ENCODE results near the gene NAGK.

NAGK gene

DNA sequence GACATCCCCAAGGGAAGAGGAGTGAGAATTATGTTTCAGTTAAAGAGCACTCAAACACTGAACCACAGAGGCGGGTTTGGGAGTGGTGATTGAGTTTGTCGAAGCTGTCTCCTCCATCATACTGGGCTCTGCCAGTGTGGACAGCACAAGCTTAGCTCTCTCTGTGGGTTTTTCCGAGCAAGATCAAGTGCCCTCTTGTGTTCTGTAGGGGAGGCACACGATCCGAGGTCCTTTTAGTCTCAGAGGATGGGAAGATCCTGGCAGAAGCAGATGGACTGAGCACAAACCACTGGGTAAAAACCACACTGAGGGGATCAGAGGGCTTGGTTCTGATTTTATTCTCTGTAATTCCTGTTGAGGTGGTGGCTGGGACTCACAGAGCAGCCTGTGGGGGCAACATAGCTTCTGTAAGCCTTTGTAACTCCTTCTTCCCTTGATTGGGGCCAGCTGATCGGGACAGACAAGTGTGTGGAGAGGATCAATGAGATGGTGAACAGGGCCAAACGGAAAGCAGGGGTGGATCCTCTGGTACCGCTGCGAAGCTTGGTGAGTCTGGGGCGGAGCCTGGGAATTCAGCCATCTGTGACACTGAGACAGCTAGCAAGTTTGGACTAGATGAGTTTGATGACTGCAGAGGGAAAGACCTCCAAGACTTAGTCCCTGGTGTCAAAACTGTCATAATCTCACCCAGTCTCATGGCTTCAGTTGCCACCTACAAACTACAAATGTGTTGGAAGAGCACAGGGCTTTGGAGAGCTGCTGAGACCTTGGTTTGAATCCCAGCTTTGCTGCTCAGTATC is 2.0 kb downstream of the NAGK start:
- TF ChIP-seq, protein P1, sequence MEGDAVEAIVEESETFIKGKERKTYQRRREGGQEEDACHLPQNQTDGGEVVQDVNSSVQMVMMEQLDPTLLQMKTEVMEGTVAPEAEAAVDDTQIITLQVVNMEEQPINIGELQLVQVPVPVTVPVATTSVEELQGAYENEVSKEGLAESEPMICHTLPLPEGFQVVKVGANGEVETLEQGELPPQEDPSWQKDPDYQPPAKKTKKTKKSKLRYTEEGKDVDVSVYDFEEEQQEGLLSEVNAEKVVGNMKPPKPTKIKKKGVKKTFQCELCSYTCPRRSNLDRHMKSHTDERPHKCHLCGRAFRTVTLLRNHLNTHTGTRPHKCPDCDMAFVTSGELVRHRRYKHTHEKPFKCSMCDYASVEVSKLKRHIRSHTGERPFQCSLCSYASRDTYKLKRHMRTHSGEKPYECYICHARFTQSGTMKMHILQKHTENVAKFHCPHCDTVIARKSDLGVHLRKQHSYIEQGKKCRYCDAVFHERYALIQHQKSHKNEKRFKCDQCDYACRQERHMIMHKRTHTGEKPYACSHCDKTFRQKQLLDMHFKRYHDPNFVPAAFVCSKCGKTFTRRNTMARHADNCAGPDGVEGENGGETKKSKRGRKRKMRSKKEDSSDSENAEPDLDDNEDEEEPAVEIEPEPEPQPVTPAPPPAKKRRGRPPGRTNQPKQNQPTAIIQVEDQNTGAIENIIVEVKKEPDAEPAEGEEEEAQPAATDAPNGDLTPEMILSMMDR (IDR thresholded peaks at IDR 0.05; ENCODE audit: insufficient read depth, low read length, missing control alignments) = peak; percentile 33
- CTCF ChIA-PET = interaction anchor here (0.9 to 3.6 kb wide), 9 partner anchors 9 to 200 kb away, joined by 3 to 15 read pairs (median 5); no protein-coding TSS in a partner anchor
- DNase-seq (ENCODE audit: low read depth, low spot score) = no peak
- POLR2A ChIA-PET = interaction anchor here (0.6 to 3.4 kb wide), 3 partner anchors 60 to 267 kb away, joined by 3 to 28 read pairs (median 3); partner anchors contain the start of genes MCEE and MPHOSPH10
- peak overlapping the region; percentile 99 for H3K4me3 ChIP-seq (ENCODE audit: low read depth, low read length)

DNA sequence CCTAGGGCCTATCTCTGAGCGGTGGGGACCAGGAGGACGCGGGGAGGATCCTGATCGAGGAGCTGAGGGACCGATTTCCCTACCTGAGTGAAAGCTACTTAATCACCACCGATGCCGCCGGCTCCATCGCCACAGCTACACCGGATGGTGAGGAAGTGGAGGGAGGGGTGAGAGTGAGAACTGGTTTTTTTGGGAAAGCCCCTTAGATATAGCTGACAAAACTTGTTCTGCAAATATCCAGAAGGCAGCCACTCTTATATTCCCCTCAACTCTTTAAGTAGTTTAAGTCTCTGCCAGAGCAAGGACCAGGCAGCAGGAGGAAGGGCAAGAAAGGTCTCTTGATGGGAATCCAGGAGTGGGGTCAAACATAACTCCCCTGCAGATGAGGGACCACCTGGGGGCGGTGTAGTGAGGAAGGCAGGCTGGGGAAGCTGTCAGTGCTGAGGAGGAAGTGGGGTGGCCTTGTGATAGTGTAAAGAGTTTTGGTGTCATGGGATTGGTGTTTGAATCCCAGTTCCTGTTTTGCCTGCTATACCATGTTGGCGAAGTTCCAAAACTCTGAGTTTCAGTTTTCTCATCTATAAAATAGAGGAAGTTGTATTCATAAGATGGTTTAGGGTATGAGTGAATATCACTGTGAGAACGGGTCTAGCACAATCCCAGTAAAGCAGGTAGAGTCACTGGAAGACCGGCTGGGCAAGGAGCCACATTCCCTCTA is 3.4 kb downstream of the NAGK start:
- CTCF ChIA-PET = interaction anchor here (0.9 to 3.6 kb wide), 7 partner anchors 11 to 201 kb away, joined by 3 to 15 read pairs (median 4); no protein-coding TSS in a partner anchor
- no peak for DNase-seq (ENCODE audit: low read depth, low spot score)
- POLR2A ChIA-PET = no interaction called here
- TF ChIP-seq, protein P1 (IDR thresholded peaks at IDR 0.05; ENCODE audit: insufficient read depth, low read length, missing control alignments) = no peak
- no peak overlapping the region for H3K4me3 ChIP-seq (ENCODE audit: low read depth, low read length)

DNA sequence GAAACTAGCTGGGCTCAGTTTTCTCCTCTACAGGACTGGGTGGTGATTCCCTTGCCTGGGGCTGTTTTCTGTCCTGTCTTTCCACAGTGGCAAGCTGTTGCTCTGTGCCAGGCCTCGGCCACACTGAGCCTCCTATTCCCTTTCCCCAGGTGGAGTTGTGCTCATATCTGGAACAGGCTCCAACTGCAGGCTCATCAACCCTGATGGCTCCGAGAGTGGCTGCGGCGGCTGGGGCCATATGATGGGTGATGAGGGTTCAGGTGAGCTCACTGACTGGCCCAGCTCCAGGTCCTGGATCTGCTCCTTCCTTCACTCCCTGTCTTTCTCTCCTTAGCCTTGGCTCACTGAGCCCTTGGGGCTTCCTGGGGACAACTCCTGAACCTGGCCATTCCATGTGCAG is 4.0 kb downstream of the NAGK start:
- CTCF ChIA-PET = no interaction called here
- H3K4me3 ChIP-seq (ENCODE audit: low read depth, low read length) = no peak overlapping the region
- TF ChIP-seq, protein P1 (IDR thresholded peaks at IDR 0.05; ENCODE audit: insufficient read depth, low read length, missing control alignments) = no peak
- POLR2A ChIA-PET = no interaction called here
- no peak for DNase-seq (ENCODE audit: low read depth, low spot score)

DNA sequence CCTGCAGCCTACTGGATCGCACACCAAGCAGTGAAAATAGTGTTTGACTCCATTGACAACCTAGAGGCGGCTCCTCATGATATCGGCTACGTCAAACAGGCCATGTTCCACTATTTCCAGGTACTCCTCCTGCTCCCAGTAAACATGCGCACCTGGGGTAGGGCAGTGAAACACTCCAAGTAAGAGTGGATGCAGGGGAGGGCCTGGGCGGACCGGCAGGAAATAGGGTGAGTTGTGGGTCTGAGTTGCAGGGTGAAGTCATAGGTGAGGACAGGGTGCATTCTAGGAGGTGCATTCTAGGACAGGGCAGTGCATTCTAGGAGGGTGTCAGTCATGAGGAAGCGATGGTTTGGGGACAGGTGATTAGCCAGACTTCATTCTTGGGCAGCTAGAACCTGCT is 5.0 kb downstream of the NAGK start:
- ChIA-PET CTCF (interaction anchor here (1.5 kb wide), 1 partner anchor 72 kb away, joined by 5 read pairs; no protein-coding TSS in a partner anchor), POLR2A (no interaction called here)
- no peak for DNase-seq (ENCODE audit: low read depth, low spot score)
- TF ChIP-seq, protein P1 (IDR thresholded peaks at IDR 0.05; ENCODE audit: insufficient read depth, low read length, missing control alignments) = no peak
- H3K4me3 ChIP-seq (ENCODE audit: low read depth, low read length) = no peak overlapping the region

DNA sequence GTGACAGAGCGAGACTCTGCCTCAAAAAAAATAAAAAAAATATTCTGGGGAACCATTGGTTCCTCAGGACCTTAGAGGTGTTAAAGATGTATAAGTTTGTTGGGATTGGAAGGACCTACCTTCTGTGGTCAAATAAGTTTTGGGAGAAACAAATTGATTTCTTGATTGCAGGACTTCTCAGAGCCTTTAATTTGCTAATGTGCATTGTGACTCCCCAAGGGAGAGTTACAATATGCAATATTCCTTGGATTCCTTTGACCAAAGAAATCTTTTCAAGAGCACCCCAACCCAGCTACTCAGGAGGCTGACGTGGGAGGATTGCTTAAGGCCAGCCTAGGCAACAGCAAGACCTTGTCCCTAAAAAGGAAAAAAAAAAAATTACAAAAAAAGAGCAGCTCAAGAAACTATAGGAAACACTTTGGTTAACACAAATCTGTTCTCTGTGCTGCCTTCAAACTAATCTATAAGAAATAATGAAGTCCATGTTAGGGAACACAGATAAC is 6.5 kb downstream of the NAGK start:
- TF ChIP-seq, protein P1 (IDR thresholded peaks at IDR 0.05; ENCODE audit: insufficient read depth, low read length, missing control alignments) = no peak
- CTCF ChIA-PET = interaction anchor here (1.5 kb wide), 1 partner anchor 73 kb away, joined by 5 read pairs; no protein-coding TSS in a partner anchor
- DNase-seq (ENCODE audit: low read depth, low spot score) = no peak
- POLR2A ChIA-PET = no interaction called here
- no peak overlapping the region for H3K4me3 ChIP-seq (ENCODE audit: low read depth, low read length)

DNA sequence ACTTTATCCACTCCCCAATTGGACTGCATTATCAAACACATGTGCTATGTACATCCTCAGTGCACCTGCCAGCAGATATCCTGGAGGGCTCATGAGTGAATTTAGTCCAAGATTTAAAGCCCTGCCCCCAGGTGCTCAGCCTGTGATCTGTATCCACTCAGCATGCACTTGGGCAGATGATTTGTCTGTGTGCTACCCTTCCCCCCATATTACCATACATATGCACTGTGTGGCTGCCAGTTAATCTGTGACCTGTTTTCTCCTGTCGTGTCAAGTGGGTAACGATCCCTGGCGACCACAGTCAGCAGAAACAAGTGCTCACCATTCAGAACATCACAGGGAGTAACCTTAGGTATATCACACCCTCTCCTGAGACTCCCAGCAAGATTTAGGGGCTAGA is 10.2 kb downstream of the NAGK start:
- ChIA-PET POLR2A (no interaction called here), CTCF (interaction anchor here (1.4 kb wide), 1 partner anchor 8 kb away, joined by 4 read pairs; no protein-coding TSS in a partner anchor)
- no peak for DNase-seq (ENCODE audit: low read depth, low spot score)
- TF ChIP-seq, protein P1 (IDR thresholded peaks at IDR 0.05; ENCODE audit: insufficient read depth, low read length, missing control alignments) = no peak
- no peak overlapping the region for H3K4me3 ChIP-seq (ENCODE audit: low read depth, low read length)

Measured in AG04449 (cell line).